ENCODE results near the gene PROM1.

DNA sequence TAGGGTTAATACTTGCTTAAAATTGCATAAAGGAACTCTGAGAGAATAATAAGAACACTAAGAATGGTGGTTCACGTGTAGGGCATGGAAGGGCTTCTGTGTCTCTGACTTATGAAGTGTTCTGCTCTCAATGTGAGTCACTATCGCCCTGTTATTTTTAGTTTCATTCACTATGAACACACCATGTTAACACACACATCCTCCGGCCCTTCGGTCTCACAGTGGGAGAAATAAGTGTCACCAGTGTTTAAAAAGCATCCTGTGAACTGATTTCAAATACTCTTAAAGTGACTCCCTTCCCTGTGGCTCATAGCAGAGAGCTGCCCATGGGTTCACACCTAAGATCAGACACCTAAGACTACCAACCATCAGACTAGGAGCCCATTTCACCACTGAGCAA is 87.0 kb downstream of the PROM1 start:
- TF ChIP-seq, protein P1, sequence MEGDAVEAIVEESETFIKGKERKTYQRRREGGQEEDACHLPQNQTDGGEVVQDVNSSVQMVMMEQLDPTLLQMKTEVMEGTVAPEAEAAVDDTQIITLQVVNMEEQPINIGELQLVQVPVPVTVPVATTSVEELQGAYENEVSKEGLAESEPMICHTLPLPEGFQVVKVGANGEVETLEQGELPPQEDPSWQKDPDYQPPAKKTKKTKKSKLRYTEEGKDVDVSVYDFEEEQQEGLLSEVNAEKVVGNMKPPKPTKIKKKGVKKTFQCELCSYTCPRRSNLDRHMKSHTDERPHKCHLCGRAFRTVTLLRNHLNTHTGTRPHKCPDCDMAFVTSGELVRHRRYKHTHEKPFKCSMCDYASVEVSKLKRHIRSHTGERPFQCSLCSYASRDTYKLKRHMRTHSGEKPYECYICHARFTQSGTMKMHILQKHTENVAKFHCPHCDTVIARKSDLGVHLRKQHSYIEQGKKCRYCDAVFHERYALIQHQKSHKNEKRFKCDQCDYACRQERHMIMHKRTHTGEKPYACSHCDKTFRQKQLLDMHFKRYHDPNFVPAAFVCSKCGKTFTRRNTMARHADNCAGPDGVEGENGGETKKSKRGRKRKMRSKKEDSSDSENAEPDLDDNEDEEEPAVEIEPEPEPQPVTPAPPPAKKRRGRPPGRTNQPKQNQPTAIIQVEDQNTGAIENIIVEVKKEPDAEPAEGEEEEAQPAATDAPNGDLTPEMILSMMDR (IDR thresholded peaks at IDR 0.05) = no peak
- TF ChIP-seq POLR2A (IDR thresholded peaks at IDR 0.05) = no peak
